NCI-H82 treated with DMSO at 0.1 percent for 48 hours (cell line): ENCODE measurements around the gene CHAC2.
"Not testable (repeated sequence)": the region's sequence is repeated elsewhere in the genome, so short reads cannot be mapped to it uniquely, and the experiment has no call there.

Experiments used
- DNase-seq: peaks from one replicate; lab custom pipeline; 2025; ENCODE audit not compliant: unreplicated experiment; lab: John Stamatoyannopoulos, UW

CHAC2 gene

DNA sequence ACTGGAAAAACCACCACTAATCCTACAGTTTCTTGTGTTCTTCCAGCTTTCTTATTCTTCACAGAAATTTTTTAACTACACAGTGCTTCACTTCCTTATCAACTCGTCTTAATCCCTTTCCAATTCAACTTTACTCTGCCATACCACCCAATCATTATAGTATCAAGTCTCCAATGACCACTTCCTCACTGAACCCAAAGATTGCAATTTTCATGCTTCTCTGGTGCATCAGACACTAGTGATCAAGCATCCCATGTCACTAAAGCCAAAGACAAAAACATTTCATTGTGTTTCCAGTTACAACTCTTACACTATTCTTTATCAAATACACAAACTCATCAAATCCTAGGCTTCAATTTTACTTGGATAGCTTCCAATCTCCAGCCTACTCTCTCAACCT lies 9.5 kb downstream of the CHAC2 start:
- DNase-seq = no peak

GRCh38 chr2:53778536-53779162 lies 11.0 kb downstream of the CHAC2 start:
- no peak for DNase-seq

GRCh38 chr2:53780056-53780455 lies 12.5 kb downstream of the CHAC2 start:
- DNase-seq = peak; percentile 75

GRCh38 chr2:53782676-53783075 lies 15.1 kb downstream of the CHAC2 start:
- DNase-seq = no peak

DNA sequence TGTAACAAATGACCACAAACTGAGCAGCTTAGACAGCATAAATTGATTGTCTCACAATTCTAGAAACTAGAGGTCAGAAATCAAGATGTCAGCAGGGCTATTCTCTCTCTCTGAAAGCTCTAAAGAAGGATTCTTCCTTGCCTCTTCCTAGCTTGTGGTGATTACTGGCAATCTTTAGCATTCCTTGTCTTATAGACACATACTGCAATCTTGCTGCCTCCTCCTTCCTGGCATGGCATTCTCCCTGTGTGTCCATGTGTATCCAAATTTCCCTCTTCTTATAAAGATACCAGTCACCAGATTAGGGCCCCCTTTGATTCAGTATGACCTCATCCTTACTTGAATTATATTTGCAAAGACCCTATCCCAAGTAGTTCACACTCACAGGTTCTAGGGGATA lies 16.8 kb downstream of the CHAC2 start:
- no peak for DNase-seq

- DNase-seq = no peak
These were observed 17.8 kb downstream of the CHAC2 start for GRCh38 chr2:53785366-53785765.

GRCh38 chr2:53786352-53786704 lies 18.7 kb downstream of the CHAC2 start:
- no peak for DNase-seq

DNA sequence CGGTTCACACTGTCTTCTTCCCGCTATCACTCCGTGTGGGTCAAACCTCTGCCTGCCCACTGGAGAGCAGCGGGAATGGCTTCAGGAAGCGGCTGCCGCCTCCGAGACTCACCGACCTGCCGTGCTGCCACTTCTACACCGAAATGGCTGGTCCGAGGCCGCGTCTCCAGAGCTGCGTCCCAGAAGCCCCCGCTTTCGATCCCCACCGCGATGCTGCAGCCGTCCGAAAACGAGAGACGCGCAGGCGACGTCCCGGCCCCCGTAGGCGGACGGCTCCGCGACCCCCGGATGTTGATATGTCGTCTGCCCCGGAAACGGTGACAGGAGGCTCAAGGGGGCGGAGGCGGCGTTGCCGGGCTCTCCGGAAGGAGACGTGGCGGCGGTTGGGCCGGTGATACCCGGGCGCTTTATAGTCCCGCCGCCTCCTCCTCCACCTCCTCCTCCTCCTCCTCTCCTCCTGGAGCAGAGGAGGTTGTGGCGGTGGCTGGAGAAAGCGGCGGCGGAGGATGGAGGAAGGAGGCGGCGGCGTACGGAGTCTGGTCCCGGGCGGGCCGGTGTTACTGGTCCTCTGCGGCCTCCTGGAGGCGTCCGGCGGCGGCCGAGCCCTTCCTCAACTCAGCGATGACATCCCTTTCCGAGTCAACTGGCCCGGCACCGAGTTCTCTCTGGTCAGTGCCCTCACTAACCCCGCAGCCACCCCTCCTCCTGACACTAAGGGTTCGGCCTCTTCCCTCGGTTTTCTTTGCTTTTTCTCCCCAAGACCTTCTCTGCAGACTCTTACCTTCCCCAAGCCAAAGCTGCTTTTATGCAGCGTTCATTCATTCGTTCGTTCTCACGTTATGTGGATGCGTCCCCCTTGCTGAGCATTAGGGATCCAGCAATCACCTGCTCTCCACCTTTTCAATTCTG lies 19.4 kb downstream of the CHAC2 start, which contains the start of the genes ASB3 and ERLEC1:
Gene ASB3 (minus strand): TSS at position 249 of the 909 bp plus-strand sequence. CDS start 21,381 bp downstream, outside the sequence.
Gene ERLEC1 (plus strand): TSS at position 340 of the 909 bp plus-strand sequence. CDS start 167 bp downstream, at position 507.
- peak; percentile 74 for DNase-seq

GRCh38 chr2:53787614-53788289 lies 20.1 kb downstream of the CHAC2 start:
- no peak for DNase-seq

- DNase-seq = no peak
These were observed 25.7 kb downstream of the CHAC2 start for GRCh38 chr2:53793261-53793660.

DNA sequence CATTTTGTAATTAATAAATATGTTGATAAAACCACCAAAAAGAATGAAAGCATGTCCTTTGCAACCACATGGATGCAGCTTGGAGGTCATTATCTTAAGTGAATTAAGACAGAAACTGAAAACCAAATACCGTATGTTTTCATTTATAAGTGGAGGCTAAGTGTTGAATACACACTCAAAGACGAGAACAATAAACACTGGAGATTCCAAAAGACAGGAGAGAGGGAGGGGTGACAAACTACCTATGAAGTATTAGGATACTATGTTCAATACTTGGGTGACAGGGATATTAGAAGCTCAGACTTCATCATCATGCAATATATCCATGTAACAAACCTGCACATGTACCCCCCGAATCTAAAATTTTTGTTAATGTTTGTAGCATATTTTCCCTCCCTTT lies 26.2 kb downstream of the CHAC2 start:
- no peak for DNase-seq

DNA sequence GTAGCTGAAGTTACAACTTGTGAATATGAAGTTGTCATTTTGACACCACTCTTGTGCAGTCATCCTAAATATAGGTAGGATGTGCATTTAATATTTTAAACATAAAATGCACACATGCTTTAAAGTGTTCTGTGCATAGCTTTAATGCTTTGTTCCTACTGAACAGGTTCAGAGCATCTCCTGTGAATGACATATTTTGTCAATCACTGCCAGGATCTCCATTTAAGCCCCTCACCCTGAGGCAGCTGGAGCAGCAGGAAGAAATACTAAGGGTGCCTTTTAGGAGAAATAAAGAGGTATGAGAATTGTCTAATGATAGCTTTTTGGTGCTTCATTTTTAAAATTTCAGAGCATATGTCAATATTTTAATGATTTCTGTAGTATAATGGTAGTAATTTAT lies 33.9 kb downstream of the CHAC2 start:
- DNase-seq = no peak

GRCh38 chr2:53802617-53803151 lies 35.1 kb downstream of the CHAC2 start:
- DNase-seq = peak; percentile 76

DNA sequence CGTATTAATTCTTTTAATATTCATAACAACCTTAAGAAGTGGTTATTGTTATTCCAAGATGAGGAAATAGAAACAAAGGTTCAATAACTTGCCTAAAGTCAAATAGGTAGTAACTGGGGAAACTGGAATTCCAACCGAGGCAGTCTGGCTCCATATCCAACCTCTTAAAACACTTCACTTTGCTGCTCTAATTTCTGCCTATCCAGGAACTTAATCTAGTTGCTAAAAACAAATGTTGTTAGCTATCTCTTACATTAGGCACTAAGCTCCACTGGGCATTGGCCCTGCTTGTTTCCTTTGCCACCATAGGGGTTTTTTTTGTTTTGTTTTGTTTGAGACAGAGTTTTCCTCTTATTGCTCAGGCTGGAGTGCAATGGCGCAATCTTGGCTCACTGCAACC lies 44.0 kb downstream of the CHAC2 start:
- no peak for DNase-seq

GRCh38 chr2:53813151-53813550 lies 45.5 kb downstream of the CHAC2 start:
- DNase-seq = no peak

GRCh38 chr2:53818854-53819435 lies 51.3 kb downstream of the CHAC2 start:
- DNase-seq = no peak

DNA sequence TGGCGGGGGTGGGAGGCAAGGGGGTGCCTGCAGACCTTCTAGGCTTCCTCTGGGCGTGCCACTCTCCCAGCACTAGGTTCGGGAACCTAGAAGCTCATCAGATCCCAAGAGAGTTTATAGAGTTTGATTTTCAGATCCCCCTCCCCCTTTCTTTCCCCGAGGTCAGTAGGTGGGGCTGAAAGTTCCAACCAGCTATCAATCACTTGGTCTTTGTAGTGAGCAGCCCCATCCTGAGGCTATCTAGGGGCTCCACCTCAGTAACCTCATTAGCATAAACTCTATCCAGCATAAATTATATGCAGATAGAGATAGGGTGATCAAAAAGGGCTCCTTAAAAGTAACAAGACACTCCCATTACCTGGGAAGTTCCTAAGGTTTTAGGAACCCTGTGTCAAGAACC lies 52.0 kb downstream of the CHAC2 start:
- no peak for DNase-seq

DNA sequence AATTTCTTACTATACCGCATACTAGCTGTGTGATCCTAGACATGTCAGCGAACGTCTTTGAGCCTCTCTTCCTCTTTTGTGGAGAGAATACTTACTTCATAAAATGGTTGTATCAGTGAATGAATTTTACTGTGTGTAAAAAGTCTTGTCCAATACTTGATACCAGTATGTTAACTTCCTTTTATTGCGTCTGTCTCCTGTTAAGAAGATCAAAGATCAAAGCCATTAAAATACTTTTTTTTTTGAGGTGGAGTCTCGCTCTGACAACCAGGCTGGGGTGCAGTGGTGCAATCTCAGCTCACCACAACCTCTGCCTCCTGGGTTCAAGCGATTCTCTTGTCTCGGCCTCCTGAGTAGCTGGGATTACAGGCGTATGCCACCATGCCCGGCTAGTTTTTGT lies 52.4 kb downstream of the CHAC2 start:
- no peak for DNase-seq

DNA sequence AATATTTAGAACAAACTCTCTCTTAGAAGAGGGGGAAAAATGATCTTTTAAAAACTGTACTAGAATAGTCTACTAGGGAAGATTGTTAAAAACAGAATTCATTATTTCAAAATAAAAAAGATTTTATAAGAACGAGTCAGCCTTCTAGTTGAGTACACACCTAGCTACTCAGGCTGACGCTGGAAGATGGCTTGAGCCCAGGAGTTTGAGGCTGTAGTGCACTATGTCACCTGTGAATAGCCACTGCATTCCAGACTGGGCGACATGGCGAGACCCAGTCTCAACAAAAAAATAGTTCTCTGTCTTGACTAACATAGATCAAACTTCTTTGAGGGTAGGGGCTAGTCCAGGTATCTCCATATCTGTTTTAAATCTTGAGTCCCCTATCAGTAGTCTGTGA lies 53.1 kb downstream of the CHAC2 start:
- DNase-seq = no peak

GRCh38 chr2:53821810-53822209 lies 54.2 kb downstream of the CHAC2 start:
- no peak for DNase-seq

DNA sequence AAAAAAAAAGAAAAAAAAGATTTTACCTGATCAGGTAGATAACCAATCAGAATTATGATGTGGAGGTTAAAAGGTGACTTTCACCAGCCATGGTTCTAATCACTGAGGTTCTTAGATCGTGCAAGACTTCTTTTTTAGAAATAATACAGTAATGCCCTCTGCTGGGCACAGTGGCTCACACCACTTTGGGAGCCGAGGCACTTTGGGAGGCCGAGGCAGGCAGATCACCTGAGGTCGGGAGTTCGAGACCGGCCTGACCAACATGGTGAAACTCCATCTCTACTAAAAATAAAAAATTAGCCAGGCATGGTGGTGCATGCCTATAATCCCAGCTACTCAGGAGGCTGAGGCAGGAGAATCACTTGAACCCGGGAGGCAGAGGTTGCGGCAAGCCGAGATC lies 56.0 kb downstream of the CHAC2 start:
- not testable (repeated sequence) for DNase-seq
